Karpas-422 (cell line): ENCODE measurements around the gene GABRB3. TPM values are rescaled to one million over a fixed set of nuclear protein-coding genes. Genes with fewer than 3 reads are reported as not detected.

Experiments used
- DNase-seq: peaks from one replicate; pipeline ENCODE4 v3.0.0-alpha.2; 2015
- H2AFZ ChIP-seq: fragments of 200-600 bp; sonication (generic); 2 replicates; pipeline ENCODE4 v1.6.1; 2014; ENCODE audit warnings: antibody characterized with exemption, low read length, mixed read lengths
- H3K27ac ChIP-seq: fragments of 200-600 bp; sonication (generic); 2 replicates; pipeline ENCODE4 v1.5.1; 2014; ENCODE audit warnings: mild to moderate bottlenecking, low read length, moderate library complexity
- H3K27me3 ChIP-seq: fragments of 200-600 bp; sonication (generic); 2 replicates; pipeline ENCODE4 v1.6.1; 2014; ENCODE audit warnings: low read length, mixed read lengths
- H3K36me3 ChIP-seq: fragments of 200-600 bp; sonication (generic); 2 replicates; pipeline ENCODE4 v1.6.1; 2014; ENCODE audit warnings: low read length, mixed read lengths; ENCODE audit not compliant: insufficient read depth
- H3K4me1 ChIP-seq: fragments of 200-600 bp; sonication (generic); 2 replicates; pipeline ENCODE4 v1.6.1; 2014; ENCODE audit warnings: mild to moderate bottlenecking, low read length, mixed read lengths
- H3K4me2 ChIP-seq: fragments of 200-600 bp; sonication (generic); 2 replicates; pipeline ENCODE4 v1.6.1; 2014; ENCODE audit warnings: low read length, low read depth, mild to moderate bottlenecking; ENCODE audit not compliant: poor library complexity, severe bottlenecking
- H3K4me3 ChIP-seq: fragments of 200-600 bp; sonication (generic); 2 replicates; pipeline ENCODE4 v1.5.1; 2014; ENCODE audit warnings: mild to moderate bottlenecking, antibody characterized with exemption, low read length, mixed read lengths
- H3K79me2 ChIP-seq: fragments of 200-600 bp; sonication (generic); 2 replicates; pipeline ENCODE4 v1.6.1; 2014; ENCODE audit warnings: mild to moderate bottlenecking, low read length, mixed read lengths
- H3K9ac ChIP-seq: fragments of 200-600 bp; sonication (generic); 2 replicates; pipeline ENCODE4 v1.6.0; 2014; ENCODE audit warnings: low read length
- H3K9me2 ChIP-seq: fragments of 200-600 bp; sonication (generic), shearing (Covaris generic); replicated peaks from 2 replicates; pipeline ENCODE4 v1.6.0; 2014; ENCODE audit warnings: mild to moderate bottlenecking, low read length, moderate library complexity; ENCODE audit not compliant: insufficient read depth
- H3K9me3 ChIP-seq: fragments of 300-700, 200-600 bp; sonication (generic); 2 replicates; pipeline ENCODE4 v1.6.1; 2014; ENCODE audit warnings: low read length, mixed read lengths
- H4K20me1 ChIP-seq: fragments of 200-600 bp; sonication (generic); 2 replicates; pipeline ENCODE4 v1.6.1; 2014; ENCODE audit warnings: mild to moderate bottlenecking, antibody characterized with exemption, low read length, low read depth; ENCODE audit not compliant: insufficient read depth
- total RNA-seq: library from RNA; depleted of rRNA; stranded (reverse); fragments of >200 nt; shearing (Covaris generic); gene quantifications from 2 replicates; pipeline ENCODE4 v1.2.3, GENCODE V29; 2014; ENCODE audit warnings: low replicate concordance

GABRB3 gene
- total RNA-seq, 1 experiment from 2014 or later = not detected

GRCh38 chr15:26712335-26712734 is 60.5 kb downstream of the GABRB3 start:
- Histone ChIP-seq H3K79me2 (no peaks in the 10 kb centered on the region), H3K9me2 (no peaks in the 10 kb centered on the region), H3K27ac (no peak overlapping the region), H3K4me2 (no peak overlapping the region), H3K9me3 (peaks cover 37% of the 10 kb centered on the region), H3K36me3 (no peaks in the 10 kb centered on the region), H4K20me1 (no peaks in the 10 kb centered on the region), H3K4me1 (no peaks in the 10 kb centered on the region), H3K27me3 (no peaks in the 10 kb centered on the region), H2AFZ (no peak overlapping the region), H3K4me3 (no peak overlapping the region), H3K9ac (no peak overlapping the region)
- DNase-seq = peak; percentile 23

GRCh38 chr15:26711445-26711844 is 61.4 kb downstream of the GABRB3 start:
- no peak overlapping the region for H3K9ac ChIP-seq
- H3K4me1 ChIP-seq = no peaks in the 10 kb centered on the region
- H4K20me1 ChIP-seq = no peaks in the 10 kb centered on the region
- H3K27ac ChIP-seq = no peak overlapping the region
- H3K36me3 ChIP-seq = no peaks in the 10 kb centered on the region
- peaks cover 38% of the 10 kb centered on the region for H3K9me3 ChIP-seq
- H3K4me3 ChIP-seq = no peak overlapping the region
- no peaks in the 10 kb centered on the region for H3K79me2 ChIP-seq
- H2AFZ ChIP-seq = no peak overlapping the region
- H3K27me3 ChIP-seq = no peaks in the 10 kb centered on the region
- H3K4me2 ChIP-seq = no peak overlapping the region
- no peaks in the 10 kb centered on the region for H3K9me2 ChIP-seq
- no peak for DNase-seq

GRCh38 chr15:26702381-26702780 is 70.5 kb downstream of the GABRB3 start:
- Histone ChIP-seq H3K9ac (no peak overlapping the region), H3K9me2 (no peaks in the 10 kb centered on the region), H4K20me1 (no peaks in the 10 kb centered on the region), H3K79me2 (no peaks in the 10 kb centered on the region), H2AFZ (no peak overlapping the region), H3K4me2 (no peak overlapping the region), H3K27me3 (no peaks in the 10 kb centered on the region), H3K4me1 (no peaks in the 10 kb centered on the region), H3K9me3 (peaks cover 44% of the 10 kb centered on the region), H3K4me3 (no peak overlapping the region), H3K27ac (no peak overlapping the region), H3K36me3 (no peaks in the 10 kb centered on the region)
- no peak for DNase-seq

- DNase-seq = no peak
- Histone ChIP-seq H3K9me3 (peaks cover 43% of the 10 kb centered on the region), H3K27ac (no peak overlapping the region), H3K27me3 (no peaks in the 10 kb centered on the region), H3K36me3 (no peaks in the 10 kb centered on the region), H3K4me3 (no peak overlapping the region), H4K20me1 (no peaks in the 10 kb centered on the region), H3K9ac (no peak overlapping the region), H3K79me2 (no peaks in the 10 kb centered on the region), H2AFZ (no peak overlapping the region), H3K9me2 (no peaks in the 10 kb centered on the region), H3K4me2 (no peak overlapping the region), H3K4me1 (no peaks in the 10 kb centered on the region)
These were observed 74.3 kb downstream of the GABRB3 start for GRCh38 chr15:26698555-26698954.

- H3K9me3 ChIP-seq = peaks cover 47% of the 10 kb centered on the region
- no peak overlapping the region for H3K27ac ChIP-seq
- H3K27me3 ChIP-seq = no peaks in the 10 kb centered on the region
- H3K36me3 ChIP-seq = no peaks in the 10 kb centered on the region
- H3K79me2 ChIP-seq = no peaks in the 10 kb centered on the region
- H3K4me2 ChIP-seq = no peak overlapping the region
- H3K9ac ChIP-seq = no peak overlapping the region
- H4K20me1 ChIP-seq = no peaks in the 10 kb centered on the region
- no peak overlapping the region for H3K4me3 ChIP-seq
- DNase-seq = no peak
- H3K9me2 ChIP-seq = no peaks in the 10 kb centered on the region
- no peaks in the 10 kb centered on the region for H3K4me1 ChIP-seq
- H2AFZ ChIP-seq = no peak overlapping the region
These were observed 75.0 kb downstream of the GABRB3 start for GRCh38 chr15:26697913-26698312.

GRCh38 chr15:26691249-26691648 is 81.6 kb downstream of the GABRB3 start:
- H3K4me1 ChIP-seq = no peaks in the 10 kb centered on the region
- H4K20me1 ChIP-seq = no peaks in the 10 kb centered on the region
- no peak overlapping the region for H3K4me2 ChIP-seq
- H2AFZ ChIP-seq = no peak overlapping the region
- no peaks in the 10 kb centered on the region for H3K36me3 ChIP-seq
- no peaks in the 10 kb centered on the region for H3K79me2 ChIP-seq
- no peak overlapping the region for H3K9ac ChIP-seq
- H3K9me2 ChIP-seq = no peaks in the 10 kb centered on the region
- peaks cover 30% of the 10 kb centered on the region for H3K9me3 ChIP-seq
- no peak for DNase-seq
- no peak overlapping the region for H3K4me3 ChIP-seq
- H3K27me3 ChIP-seq = no peaks in the 10 kb centered on the region
- H3K27ac ChIP-seq = no peak overlapping the region

- Histone ChIP-seq H3K79me2 (no peaks in the 10 kb centered on the region), H2AFZ (no peak overlapping the region), H4K20me1 (no peaks in the 10 kb centered on the region), H3K9me2 (no peaks in the 10 kb centered on the region), H3K27me3 (no peaks in the 10 kb centered on the region), H3K9me3 (peaks cover 30% of the 10 kb centered on the region), H3K4me2 (no peak overlapping the region), H3K9ac (no peak overlapping the region), H3K4me1 (no peaks in the 10 kb centered on the region), H3K4me3 (no peak overlapping the region), H3K27ac (no peak overlapping the region), H3K36me3 (no peaks in the 10 kb centered on the region)
- DNase-seq = no peak
These were observed 82.1 kb downstream of the GABRB3 start for GRCh38 chr15:26690778-26691177.

GRCh38 chr15:26689462-26689861 is 83.4 kb downstream of the GABRB3 start:
- Histone ChIP-seq H3K9me2 (no peaks in the 10 kb centered on the region), H2AFZ (no peak overlapping the region), H3K4me1 (no peaks in the 10 kb centered on the region)

More at GRCh38 chr15:26689462-26689861, 83.4 kb downstream of the GABRB3 start:
- no peak overlapping the region for H3K4me2 ChIP-seq
- no peak overlapping the region for H3K4me3 ChIP-seq
- no peaks in the 10 kb centered on the region for H3K27me3 ChIP-seq
- H3K27ac ChIP-seq = no peak overlapping the region
- peaks cover 35% of the 10 kb centered on the region for H3K9me3 ChIP-seq
- DNase-seq = no peak
- H3K36me3 ChIP-seq = no peaks in the 10 kb centered on the region
- no peak overlapping the region for H3K9ac ChIP-seq
- no peaks in the 10 kb centered on the region for H3K79me2 ChIP-seq
- no peaks in the 10 kb centered on the region for H4K20me1 ChIP-seq
